ENCODE data around the gene ACAP3.

ACAP3 gene

DNA sequence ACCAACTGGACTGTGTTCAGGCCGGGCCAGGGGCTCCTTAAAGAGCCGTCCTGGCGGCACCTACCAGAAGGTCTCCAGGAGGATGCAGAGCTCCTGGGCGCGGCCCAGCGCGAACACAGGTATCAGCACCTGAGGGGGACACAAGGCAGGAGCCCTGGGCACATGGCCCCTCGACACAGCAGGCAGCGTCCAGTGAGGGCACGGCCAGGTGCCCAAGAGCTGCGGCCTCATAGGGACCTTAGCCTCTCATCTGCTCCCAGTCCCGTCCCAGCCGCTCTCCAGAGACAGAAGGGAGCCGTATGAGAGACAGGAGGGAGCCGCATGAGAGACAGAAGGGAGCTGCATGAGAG lies 6.5 kb upstream of the ACAP3 start:
- Histone ChIP-seq H3K4me1 (ENCODE audit: low read length) (no peaks in the 10 kb centered on the region; the same call in 1 of the 2 replicates), H3K9ac (ENCODE audit: low read length) (no peak overlapping the region), H3K27ac (ENCODE audit: low read length) (no peak overlapping the region), H3K9me2 (replicated peaks; ENCODE audit: insufficient read depth, low read length) (no peaks in the 10 kb centered on the region), H3K79me2 (ENCODE audit: low read length) (peaks cover 47% of the 10 kb centered on the region), H3K4me3 (ENCODE audit: low read length) (no peak overlapping the region), H3K9me3 (replicated peaks; ENCODE audit: insufficient read depth, low read length) (no peaks in the 10 kb centered on the region), H2AFZ (ENCODE audit: low read length) (no peak overlapping the region), H3K4me2 (ENCODE audit: low read depth, low read length) (no peak overlapping the region), H3F3A (ENCODE audit: insufficient read depth, low read length) (peaks cover 5% of the 10 kb centered on the region; the same call in 1 of the 2 replicates), H3K27me3 (replicated peaks; ENCODE audit: insufficient read depth, low read length) (no peaks in the 10 kb centered on the region), H3K36me3 (replicated peaks; ENCODE audit: insufficient read depth, low read length) (0 out of 2 replicates have a peak, but pooled peaks cover 7% of the 10 kb centered on the region), H4K20me1 (ENCODE audit: insufficient read depth, low read length) (no peaks in the 10 kb centered on the region)
- DNase-seq = no peak
- TF ChIP-seq EZH2phosphoT487 (IDR thresholded peaks at IDR 0.05; ENCODE audit: low read length) = no peak
- TF ChIP-seq, protein P1, sequence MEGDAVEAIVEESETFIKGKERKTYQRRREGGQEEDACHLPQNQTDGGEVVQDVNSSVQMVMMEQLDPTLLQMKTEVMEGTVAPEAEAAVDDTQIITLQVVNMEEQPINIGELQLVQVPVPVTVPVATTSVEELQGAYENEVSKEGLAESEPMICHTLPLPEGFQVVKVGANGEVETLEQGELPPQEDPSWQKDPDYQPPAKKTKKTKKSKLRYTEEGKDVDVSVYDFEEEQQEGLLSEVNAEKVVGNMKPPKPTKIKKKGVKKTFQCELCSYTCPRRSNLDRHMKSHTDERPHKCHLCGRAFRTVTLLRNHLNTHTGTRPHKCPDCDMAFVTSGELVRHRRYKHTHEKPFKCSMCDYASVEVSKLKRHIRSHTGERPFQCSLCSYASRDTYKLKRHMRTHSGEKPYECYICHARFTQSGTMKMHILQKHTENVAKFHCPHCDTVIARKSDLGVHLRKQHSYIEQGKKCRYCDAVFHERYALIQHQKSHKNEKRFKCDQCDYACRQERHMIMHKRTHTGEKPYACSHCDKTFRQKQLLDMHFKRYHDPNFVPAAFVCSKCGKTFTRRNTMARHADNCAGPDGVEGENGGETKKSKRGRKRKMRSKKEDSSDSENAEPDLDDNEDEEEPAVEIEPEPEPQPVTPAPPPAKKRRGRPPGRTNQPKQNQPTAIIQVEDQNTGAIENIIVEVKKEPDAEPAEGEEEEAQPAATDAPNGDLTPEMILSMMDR (IDR thresholded peaks at IDR 0.05; ENCODE audit: low read length) = no peak
- TF ChIP-seq EZH2 (optimal IDR thresholded peaks at IDR 0.05; ENCODE audit: low read depth, low read length) = no peak

DNA sequence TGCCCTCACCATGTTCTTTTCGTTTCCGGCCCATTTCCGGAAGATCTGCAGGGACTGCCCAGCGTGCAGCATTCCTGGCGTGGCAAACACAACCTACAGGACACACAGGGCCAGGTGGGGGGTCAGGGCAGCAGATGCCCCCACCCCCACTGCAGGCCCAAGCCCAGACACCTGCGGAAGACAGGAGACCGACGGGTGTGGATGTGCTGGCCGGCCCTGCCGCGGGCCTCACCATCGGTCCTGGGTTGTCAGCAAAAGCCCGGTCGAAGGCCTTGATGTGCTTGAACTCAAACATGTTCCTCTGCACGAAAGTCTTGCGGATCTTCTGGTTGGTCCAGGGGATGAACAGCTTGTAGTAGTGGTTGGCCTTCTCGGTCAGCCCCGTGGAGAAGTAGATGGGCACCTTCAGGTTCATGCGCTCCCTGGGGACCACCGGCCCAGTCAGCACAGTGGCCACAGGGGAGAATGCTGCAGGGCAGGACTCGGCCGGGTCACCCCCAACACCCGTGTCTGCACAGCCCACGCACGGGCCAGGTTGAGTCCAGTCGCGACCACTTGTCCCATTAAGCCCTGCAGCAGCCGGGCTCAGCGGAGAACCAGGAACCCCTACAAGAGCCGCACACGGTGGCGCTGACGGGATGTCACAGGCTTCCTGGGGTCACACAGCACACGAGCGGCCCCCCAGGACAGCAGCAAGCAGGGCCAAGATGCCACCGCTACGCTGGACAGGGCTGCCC lies 5.9 kb upstream of the ACAP3 start:
- Histone ChIP-seq H3F3A (ENCODE audit: insufficient read depth, low read length) (peaks cover 5% of the 10 kb centered on the region; the same call in 1 of the 2 replicates), H3K9me3 (replicated peaks; ENCODE audit: insufficient read depth, low read length) (no peaks in the 10 kb centered on the region), H3K4me2 (ENCODE audit: low read depth, low read length) (no peak overlapping the region), H3K9ac (ENCODE audit: low read length) (no peak overlapping the region), H3K27me3 (replicated peaks; ENCODE audit: insufficient read depth, low read length) (no peaks in the 10 kb centered on the region), H3K4me3 (ENCODE audit: low read length) (no peak overlapping the region), H4K20me1 (ENCODE audit: insufficient read depth, low read length) (no peaks in the 10 kb centered on the region), H2AFZ (ENCODE audit: low read length) (no peak overlapping the region), H3K79me2 (ENCODE audit: low read length) (peaks cover 47% of the 10 kb centered on the region), H3K9me2 (replicated peaks; ENCODE audit: insufficient read depth, low read length) (no peaks in the 10 kb centered on the region), H3K4me1 (ENCODE audit: low read length) (no peaks in the 10 kb centered on the region; the same call in 1 of the 2 replicates), H3K27ac (ENCODE audit: low read length) (no peak overlapping the region), H3K36me3 (replicated peaks; ENCODE audit: insufficient read depth, low read length) (0 out of 2 replicates have a peak, but pooled peaks cover 7% of the 10 kb centered on the region)
- DNase-seq = no peak
- TF ChIP-seq EZH2 (optimal IDR thresholded peaks at IDR 0.05; ENCODE audit: low read depth, low read length) = no peak
- TF ChIP-seq, protein P1 (IDR thresholded peaks at IDR 0.05; ENCODE audit: low read length) = no peak
- TF ChIP-seq EZH2phosphoT487 (IDR thresholded peaks at IDR 0.05; ENCODE audit: low read length) = no peak

DNA sequence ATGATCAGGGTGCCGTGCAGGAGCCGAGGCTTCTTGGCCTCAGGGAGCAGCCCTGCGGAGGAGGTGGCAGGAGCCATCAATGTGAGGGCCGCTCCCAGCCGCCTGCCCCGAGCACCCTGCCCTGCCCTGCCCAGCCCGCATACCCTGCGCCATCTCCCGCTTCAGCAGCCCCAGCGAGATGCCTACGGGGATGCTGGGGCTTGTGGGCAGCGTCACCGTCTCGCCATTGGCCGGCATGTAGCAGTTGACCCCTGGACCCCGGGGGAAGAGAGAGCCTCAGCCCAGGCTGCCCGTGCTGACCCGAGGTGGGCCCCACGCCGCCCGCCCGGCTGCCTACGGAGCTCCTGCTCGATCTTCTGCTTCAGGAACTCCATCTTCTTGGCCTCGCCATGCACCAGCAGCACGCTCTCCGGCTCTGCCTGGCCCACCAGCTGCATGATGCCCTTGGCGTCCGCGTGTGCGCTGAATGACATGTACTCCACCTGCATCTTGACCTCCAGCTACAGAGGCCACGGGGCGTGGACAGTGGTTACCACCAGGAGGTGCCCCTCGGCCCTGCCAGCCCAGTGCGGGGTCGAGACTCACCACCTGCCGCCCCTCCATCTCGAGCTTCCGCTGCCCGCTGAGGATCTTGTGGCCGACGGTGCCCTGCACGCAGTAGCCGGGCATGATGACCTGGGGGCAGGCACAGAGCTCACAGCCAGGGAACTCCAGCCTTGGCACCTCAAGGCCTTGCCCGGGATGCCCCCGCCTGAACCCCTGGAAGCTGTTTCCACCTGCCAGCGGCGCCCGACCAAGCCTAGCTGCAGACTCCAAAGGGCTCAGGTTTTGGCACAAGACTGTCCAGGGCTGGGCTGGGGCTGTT lies 5.0 kb upstream of the ACAP3 start:
- H3K4me1 ChIP-seq (ENCODE audit: low read length) = no peaks in the 10 kb centered on the region; the same call in 1 of the 2 replicates
- no peaks in the 10 kb centered on the region for H3K9me3 ChIP-seq (replicated peaks; ENCODE audit: insufficient read depth, low read length)
- no peaks in the 10 kb centered on the region for H3K9me2 ChIP-seq (replicated peaks; ENCODE audit: insufficient read depth, low read length)
- H3K36me3 ChIP-seq (replicated peaks; ENCODE audit: insufficient read depth, low read length) = 0 out of 2 replicates have a peak, but pooled peaks cover 7% of the 10 kb centered on the region
- no peaks in the 10 kb centered on the region for H4K20me1 ChIP-seq (ENCODE audit: insufficient read depth, low read length)
- H3F3A ChIP-seq (ENCODE audit: insufficient read depth, low read length) = peaks cover 7% of the 10 kb centered on the region; the same call in 1 of the 2 replicates
- TF ChIP-seq, protein P1 (IDR thresholded peaks at IDR 0.05; ENCODE audit: low read length) = no peak
- TF ChIP-seq EZH2 (optimal IDR thresholded peaks at IDR 0.05; ENCODE audit: low read depth, low read length) (no peak), EZH2phosphoT487 (IDR thresholded peaks at IDR 0.05; ENCODE audit: low read length) (no peak)
- no peak overlapping the region for H3K27ac ChIP-seq (ENCODE audit: low read length)
- no peak overlapping the region for H3K4me3 ChIP-seq (ENCODE audit: low read length)
- H3K27me3 ChIP-seq (replicated peaks; ENCODE audit: insufficient read depth, low read length) = no peaks in the 10 kb centered on the region
- H3K9ac ChIP-seq (ENCODE audit: low read length) = no peak overlapping the region
- H2AFZ ChIP-seq (ENCODE audit: low read length) = no peak overlapping the region
- no peak overlapping the region for H3K4me2 ChIP-seq (ENCODE audit: low read depth, low read length)
- peaks cover 47% of the 10 kb centered on the region for H3K79me2 ChIP-seq (ENCODE audit: low read length)
- DNase-seq = no peak

Data from MM.1S (cell line).